ENCODE results near the gene MACROD2.

Gene MACROD2

DNA sequence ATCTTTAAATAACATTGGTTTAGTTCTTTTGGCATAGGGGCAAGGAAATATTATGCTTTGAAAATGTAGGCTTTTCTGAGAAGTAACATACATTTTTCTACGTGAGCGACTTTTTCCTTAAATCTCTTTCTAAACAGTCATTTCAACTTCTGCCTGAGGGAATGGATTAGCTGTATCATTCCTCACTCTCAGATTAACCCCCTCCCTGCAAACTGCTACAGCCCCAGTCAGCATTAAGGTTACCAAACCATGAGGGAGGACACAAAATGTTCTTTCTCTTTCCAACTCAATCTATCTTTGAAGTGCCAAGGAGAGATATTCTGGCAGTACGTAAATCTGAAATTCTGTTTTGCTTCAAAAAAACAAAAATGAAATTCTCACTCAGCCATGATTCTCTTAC is 573.4 kb downstream of the MACROD2 start:
- Mint-ChIP-seq H3K9me3 (peaks cover 27% of the 10 kb centered on the region), H3K4me1 (ENCODE audit: low read depth) (no peaks in the 10 kb centered on the region), H3K36me3 (ENCODE audit: low read depth) (no peaks in the 10 kb centered on the region), H3K27ac (no peak overlapping the region), H3K27me3 (ENCODE audit: low read depth) (no peaks in the 10 kb centered on the region), H3K4me3 (no peak overlapping the region)
- no peak for DNase-seq (ENCODE audit: low spot score)

DNA sequence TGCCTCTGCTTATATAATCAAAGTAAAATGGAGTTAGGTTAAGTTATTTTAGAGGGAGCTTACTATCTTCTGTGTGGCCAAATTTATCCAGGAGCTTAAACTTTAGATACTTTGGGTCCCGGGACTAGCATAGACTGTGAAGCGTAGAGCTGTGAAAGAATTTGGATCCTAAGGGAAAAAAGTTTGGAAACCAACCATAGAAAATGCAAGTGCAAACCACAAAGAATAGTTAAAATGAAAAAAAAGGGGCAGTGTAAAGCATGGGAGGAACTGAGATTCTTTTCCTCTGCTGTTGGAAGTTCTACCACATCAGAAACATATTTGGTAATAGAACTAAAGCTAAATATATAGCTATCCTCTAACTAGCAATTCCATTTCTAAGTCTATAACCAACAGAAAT is 574.3 kb downstream of the MACROD2 start:
- DNase-seq (ENCODE audit: low spot score), result no peak
- Mint-ChIP-seq H3K27ac (no peak overlapping the region), H3K9me3 (peaks cover 25% of the 10 kb centered on the region), H3K4me3 (no peak overlapping the region), H3K36me3 (ENCODE audit: low read depth) (no peaks in the 10 kb centered on the region), H3K27me3 (ENCODE audit: low read depth) (no peaks in the 10 kb centered on the region), H3K4me1 (ENCODE audit: low read depth) (no peaks in the 10 kb centered on the region)

DNA sequence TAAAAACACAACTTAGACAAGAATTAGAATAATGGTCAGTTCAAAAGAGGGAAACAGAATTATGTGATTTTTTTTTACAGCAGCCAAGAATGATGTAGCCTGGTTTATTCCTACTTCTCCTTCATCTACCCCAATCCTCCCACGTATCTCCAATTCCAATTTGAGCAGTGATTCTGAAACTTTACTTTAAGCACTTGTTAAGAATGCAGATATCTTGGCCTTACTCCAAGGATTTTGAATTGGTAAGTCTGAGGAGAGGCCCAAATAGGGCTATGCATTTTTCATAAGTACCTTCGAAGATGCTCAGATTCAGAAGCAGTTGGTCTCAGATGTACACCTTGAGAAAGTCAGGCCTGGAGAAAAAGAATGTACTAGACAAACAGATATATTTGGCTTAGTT is 575.5 kb downstream of the MACROD2 start:
- H3K4me3 Mint-ChIP-seq, result no peak overlapping the region
- no peaks in the 10 kb centered on the region for H3K27me3 Mint-ChIP-seq (ENCODE audit: low read depth)
- H3K9me3 Mint-ChIP-seq, result peaks cover 22% of the 10 kb centered on the region
- H3K4me1 Mint-ChIP-seq (ENCODE audit: low read depth), result no peaks in the 10 kb centered on the region
- no peaks in the 10 kb centered on the region for H3K36me3 Mint-ChIP-seq (ENCODE audit: low read depth)
- DNase-seq (ENCODE audit: low spot score), result no peak
- no peak overlapping the region for H3K27ac Mint-ChIP-seq

DNA sequence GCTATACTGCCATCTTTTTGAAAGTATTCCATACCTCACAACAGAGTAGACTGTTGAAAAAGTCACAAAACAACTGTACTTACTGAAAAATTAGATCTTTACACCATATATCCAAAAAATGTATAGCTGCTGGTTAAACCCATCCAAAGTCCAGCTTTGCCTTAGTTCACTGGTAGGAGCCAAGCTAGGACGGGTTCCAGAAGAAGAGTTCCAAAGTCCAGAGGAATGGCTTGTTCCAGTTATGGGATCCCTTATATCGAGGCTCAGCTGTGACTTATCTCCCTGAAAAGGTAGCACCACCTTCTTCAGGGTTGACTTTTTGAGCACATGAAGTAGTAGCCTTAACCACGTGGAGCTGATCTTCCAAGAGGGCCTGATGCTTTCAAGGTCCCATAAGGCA is 578.4 kb downstream of the MACROD2 start:
- no peaks in the 10 kb centered on the region for H3K36me3 Mint-ChIP-seq (ENCODE audit: low read depth)
- H3K27me3 Mint-ChIP-seq (ENCODE audit: low read depth), result no peaks in the 10 kb centered on the region
- DNase-seq (ENCODE audit: low spot score), result no peak
- peaks cover 20% of the 10 kb centered on the region for H3K9me3 Mint-ChIP-seq
- no peak overlapping the region for H3K27ac Mint-ChIP-seq
- H3K4me1 Mint-ChIP-seq (ENCODE audit: low read depth), result no peaks in the 10 kb centered on the region
- H3K4me3 Mint-ChIP-seq, result no peak overlapping the region

DNA sequence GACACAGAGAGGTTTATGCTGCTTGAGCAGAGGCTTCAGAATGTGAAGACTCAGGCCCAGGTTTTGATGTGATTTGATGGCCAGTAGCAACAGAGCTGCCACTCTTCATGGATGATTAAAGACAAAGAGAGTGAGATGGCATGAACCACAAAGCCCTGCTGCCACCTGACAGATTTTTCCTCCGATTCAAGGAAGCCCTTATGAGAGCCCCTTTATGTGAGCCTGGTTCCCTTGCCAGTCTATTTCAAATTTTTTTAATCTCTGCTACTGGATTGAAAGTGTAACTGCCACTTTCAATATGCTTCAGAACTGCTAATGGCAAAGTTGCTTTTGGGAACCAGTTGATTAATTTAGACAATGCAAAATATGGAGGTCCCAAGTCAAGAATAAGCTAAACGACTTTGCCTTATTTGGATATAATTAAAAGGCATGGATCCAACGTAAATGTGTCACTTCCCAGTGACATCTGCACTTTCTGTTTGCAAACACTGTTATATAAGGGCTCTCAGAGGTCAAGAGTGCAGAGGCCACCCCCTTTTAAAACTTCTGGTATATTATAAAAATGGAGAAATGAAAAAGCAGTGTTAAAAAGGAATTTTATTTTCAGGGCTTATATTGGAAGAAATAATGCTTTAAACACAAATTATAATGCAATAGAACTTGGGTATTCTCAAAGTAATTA is 581.0 kb downstream of the MACROD2 start:
- no peaks in the 10 kb centered on the region for H3K4me1 Mint-ChIP-seq (ENCODE audit: low read depth)
- H3K27me3 Mint-ChIP-seq (ENCODE audit: low read depth), result no peaks in the 10 kb centered on the region
- H3K27ac Mint-ChIP-seq, result no peak overlapping the region
- DNase-seq (ENCODE audit: low spot score), result no peak
- no peak overlapping the region for H3K4me3 Mint-ChIP-seq
- peaks cover 16% of the 10 kb centered on the region for H3K9me3 Mint-ChIP-seq
- H3K36me3 Mint-ChIP-seq (ENCODE audit: low read depth), result no peaks in the 10 kb centered on the region

DNA sequence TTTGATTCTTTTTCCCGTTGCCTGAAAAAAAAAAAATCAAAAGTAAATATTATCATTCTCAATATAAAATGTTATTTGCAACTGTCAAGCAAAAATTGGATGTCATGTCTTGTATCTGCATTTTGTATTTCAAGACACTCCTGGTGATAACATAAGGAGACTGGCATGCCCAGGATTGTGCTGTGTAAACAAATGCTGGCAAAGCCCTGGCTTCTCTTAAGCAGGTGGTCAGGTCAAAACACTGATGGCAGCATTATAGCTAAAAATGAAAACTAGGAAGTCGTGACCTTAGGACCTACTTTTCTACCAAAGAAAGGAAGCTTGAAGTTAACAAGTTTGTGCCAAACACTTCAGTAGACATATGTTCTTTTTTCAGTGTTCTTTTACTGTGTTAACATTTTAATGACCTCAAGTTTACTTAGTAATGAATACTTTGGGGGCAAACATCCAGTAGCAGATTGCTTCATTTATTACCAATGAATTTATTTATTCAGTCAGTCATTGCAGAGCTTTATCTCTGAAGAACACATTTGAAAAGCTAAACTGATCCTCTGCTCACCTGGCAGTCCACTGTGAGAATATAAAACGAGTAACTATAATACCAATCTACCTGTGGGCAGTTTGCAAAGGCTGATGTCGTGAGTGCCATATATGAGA is 585.2 kb downstream of the MACROD2 start:
- H3K27ac Mint-ChIP-seq, result no peak overlapping the region
- no peak for DNase-seq (ENCODE audit: low spot score)
- H3K27me3 Mint-ChIP-seq (ENCODE audit: low read depth), result no peaks in the 10 kb centered on the region
- peaks cover 22% of the 10 kb centered on the region for H3K9me3 Mint-ChIP-seq
- H3K36me3 Mint-ChIP-seq (ENCODE audit: low read depth), result no peaks in the 10 kb centered on the region
- H3K4me1 Mint-ChIP-seq (ENCODE audit: low read depth), result no peaks in the 10 kb centered on the region
- H3K4me3 Mint-ChIP-seq, result no peak overlapping the region

DNA sequence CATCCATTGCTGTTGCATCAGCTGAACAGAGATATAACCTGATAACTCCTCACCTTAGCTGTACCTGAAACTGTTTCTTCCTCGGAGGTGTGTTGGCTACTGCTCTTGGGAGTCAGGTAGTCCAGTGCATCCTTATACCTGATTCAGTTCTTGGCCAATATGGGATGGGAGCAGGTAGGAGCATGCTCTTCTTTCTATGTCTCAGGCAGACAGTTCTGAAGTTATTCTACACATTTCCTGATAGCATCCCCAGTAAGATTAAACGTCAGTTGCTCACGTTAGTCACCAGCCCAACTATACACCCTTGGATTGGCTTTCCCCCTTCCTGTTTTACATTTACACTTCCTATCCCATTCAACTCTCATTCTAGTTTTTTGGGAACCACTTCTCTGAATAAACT is 586.4 kb downstream of the MACROD2 start:
- no peak for DNase-seq (ENCODE audit: low spot score)
- Mint-ChIP-seq H3K27me3 (ENCODE audit: low read depth) (no peaks in the 10 kb centered on the region), H3K4me3 (no peak overlapping the region)

DNA sequence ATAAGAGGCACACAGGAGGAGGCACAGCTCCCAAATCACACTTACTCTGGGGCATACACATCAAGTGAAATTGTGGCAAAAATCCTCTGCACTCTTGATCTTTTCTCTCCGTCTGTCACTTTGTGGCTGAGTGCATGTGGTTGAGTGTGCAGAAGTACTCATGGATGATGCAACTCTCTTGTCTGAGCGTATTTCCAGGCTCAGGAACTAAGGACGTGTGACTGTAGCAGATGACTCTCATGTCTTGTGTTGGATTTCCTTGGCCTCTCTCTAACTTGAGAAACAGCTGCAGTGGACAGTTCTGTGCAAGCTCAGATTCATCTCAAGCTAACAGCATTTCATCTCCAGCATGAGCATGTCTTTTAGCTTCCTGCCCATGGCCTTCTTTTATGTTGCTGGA is 587.5 kb downstream of the MACROD2 start:
- Mint-ChIP-seq H3K4me1 (ENCODE audit: low read depth) (no peaks in the 10 kb centered on the region), H3K27me3 (ENCODE audit: low read depth) (no peaks in the 10 kb centered on the region)

More for the DNA sequence above, 586.4 kb downstream of the MACROD2 start:
- no peaks in the 10 kb centered on the region for H3K36me3 Mint-ChIP-seq (ENCODE audit: low read depth)
- H3K27ac Mint-ChIP-seq, result no peak overlapping the region
- no peaks in the 10 kb centered on the region for H3K4me1 Mint-ChIP-seq (ENCODE audit: low read depth)
- peaks cover 25% of the 10 kb centered on the region for H3K9me3 Mint-ChIP-seq

DNA sequence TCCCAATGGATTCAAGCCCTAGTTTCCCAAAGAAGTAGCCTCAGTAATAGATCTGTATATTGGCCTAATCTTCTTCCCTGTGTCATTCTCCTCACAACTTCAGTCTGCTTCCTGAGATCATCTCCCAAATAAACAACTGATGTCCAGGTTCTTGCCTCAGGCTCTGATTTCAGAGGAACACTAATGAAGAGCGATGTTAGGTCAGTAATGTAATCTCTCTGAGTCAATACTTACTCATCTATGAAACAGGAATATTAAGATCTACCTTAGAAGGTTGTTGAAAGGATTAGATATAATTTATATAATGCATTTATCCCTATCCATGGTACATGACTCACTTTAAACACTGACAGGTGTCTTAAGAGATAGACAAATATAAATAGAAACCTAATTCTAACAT is 588.1 kb downstream of the MACROD2 start:
- H3K27me3 Mint-ChIP-seq (ENCODE audit: low read depth), result no peaks in the 10 kb centered on the region
- no peak overlapping the region for H3K4me3 Mint-ChIP-seq
- H3K27ac Mint-ChIP-seq, result no peak overlapping the region
- peaks cover 22% of the 10 kb centered on the region for H3K9me3 Mint-ChIP-seq
- H3K4me1 Mint-ChIP-seq (ENCODE audit: low read depth), result no peaks in the 10 kb centered on the region
- no peak for DNase-seq (ENCODE audit: low spot score)
- H3K36me3 Mint-ChIP-seq (ENCODE audit: low read depth), result no peaks in the 10 kb centered on the region

More for the DNA sequence above, 587.5 kb downstream of the MACROD2 start:
- H3K36me3 Mint-ChIP-seq (ENCODE audit: low read depth), result no peaks in the 10 kb centered on the region
- no peak overlapping the region for H3K4me3 Mint-ChIP-seq
- H3K27ac Mint-ChIP-seq, result no peak overlapping the region
- no peak for DNase-seq (ENCODE audit: low spot score)
- peaks cover 25% of the 10 kb centered on the region for H3K9me3 Mint-ChIP-seq

DNA sequence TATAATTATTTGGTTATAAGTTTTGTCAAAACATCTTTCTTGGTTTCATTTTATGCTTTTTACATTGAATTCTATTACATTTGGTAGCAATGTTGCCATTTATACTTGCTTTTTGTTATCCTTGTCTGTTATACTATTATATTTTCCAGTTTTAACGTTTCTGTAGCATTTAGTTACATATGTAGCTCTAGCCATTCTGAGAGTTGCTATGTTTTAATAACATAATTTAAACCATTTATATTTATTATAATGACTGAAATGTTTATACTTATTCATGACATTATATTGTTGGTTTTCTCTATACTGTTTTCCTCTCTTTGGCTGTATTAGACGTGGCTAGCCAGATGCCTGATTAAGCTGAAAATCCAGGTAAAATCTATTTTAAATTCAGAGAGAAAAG is 594.1 kb downstream of the MACROD2 start:
- Mint-ChIP-seq H3K4me3 (no peak overlapping the region), H3K27me3 (ENCODE audit: low read depth) (no peaks in the 10 kb centered on the region), H3K36me3 (ENCODE audit: low read depth) (no peaks in the 10 kb centered on the region), H3K27ac (no peak overlapping the region), H3K4me1 (ENCODE audit: low read depth) (no peaks in the 10 kb centered on the region), H3K9me3 (peaks cover 20% of the 10 kb centered on the region)
- DNase-seq (ENCODE audit: low spot score), result no peak

DNA sequence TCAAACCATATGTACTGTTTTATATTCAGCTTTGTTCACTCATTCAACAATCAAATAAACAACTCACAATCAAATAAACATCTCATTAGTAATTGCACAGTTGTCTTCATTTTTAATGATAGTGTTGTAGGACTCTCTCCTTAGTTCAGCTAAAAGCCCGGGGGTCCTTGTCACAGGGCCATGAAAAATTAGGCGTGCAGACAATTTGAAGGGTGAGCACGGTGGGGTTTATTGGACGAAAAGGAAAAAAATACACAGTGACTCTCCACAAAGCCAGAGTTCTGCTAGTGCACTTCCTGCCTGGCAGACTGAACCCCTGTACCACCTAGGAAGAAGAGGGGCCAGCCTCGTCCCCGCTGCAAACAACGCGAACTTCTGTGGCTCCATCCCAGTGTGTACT is 599.7 kb downstream of the MACROD2 start:
- H3K9me3 Mint-ChIP-seq, result peaks cover 15% of the 10 kb centered on the region
- H3K27me3 Mint-ChIP-seq (ENCODE audit: low read depth), result no peaks in the 10 kb centered on the region
- no peak overlapping the region for H3K4me3 Mint-ChIP-seq
- no peak for DNase-seq (ENCODE audit: low spot score)
- H3K36me3 Mint-ChIP-seq (ENCODE audit: low read depth), result no peaks in the 10 kb centered on the region
- H3K4me1 Mint-ChIP-seq (ENCODE audit: low read depth), result no peaks in the 10 kb centered on the region
- H3K27ac Mint-ChIP-seq, result no peak overlapping the region

DNA sequence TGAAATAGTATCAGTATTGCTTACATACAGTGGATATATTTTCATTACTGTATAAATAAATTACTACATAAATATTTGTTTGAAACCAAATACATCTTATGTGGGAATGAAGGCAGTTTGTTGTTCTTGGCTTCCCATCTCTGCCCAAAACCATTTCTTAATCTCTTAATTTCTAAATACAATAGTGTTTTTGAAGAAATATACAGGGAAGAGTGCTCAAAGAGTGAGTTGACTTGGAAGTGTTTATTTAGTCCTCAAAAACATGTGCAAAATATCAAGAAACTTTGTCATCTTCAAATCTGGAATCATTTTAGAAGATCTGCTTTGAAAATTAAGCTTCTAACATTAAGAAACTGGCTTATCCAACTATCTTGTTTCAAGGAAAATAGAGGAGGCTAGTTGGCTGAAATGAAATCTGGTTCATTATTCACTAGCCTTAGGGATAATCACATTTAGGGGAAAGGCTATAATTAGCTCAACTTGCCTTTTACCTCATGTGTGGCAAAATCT is 601.9 kb downstream of the MACROD2 start:
- H3K36me3 Mint-ChIP-seq (ENCODE audit: low read depth), result no peaks in the 10 kb centered on the region
- DNase-seq (ENCODE audit: low spot score), result no peak
- peaks cover 8% of the 10 kb centered on the region for H3K9me3 Mint-ChIP-seq
- H3K27ac Mint-ChIP-seq, result no peak overlapping the region
- H3K27me3 Mint-ChIP-seq (ENCODE audit: low read depth), result no peaks in the 10 kb centered on the region
- H3K4me3 Mint-ChIP-seq, result no peak overlapping the region
- no peaks in the 10 kb centered on the region for H3K4me1 Mint-ChIP-seq (ENCODE audit: low read depth)

DNA sequence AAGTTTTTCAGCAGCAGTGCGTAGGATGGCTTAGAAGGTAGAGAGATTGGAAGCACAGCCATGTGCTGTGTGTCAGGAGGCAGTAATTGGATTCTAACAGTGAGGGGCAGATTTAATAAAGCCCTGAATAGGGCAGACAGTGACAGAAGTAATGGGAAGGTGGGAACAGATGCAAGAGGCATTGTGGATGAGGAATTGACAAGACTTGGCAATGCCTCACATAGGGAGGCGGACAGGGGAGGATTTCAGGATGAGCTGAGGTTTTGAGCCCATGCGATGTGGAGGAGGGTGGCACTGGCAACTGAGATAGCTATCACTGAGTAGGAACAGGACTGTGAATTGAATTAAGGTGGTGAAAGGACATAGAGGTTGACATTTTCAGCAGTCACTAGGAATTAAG is 604.3 kb downstream of the MACROD2 start:
- no peaks in the 10 kb centered on the region for H3K27me3 Mint-ChIP-seq (ENCODE audit: low read depth)
- no peaks in the 10 kb centered on the region for H3K4me1 Mint-ChIP-seq (ENCODE audit: low read depth)
- H3K36me3 Mint-ChIP-seq (ENCODE audit: low read depth), result no peaks in the 10 kb centered on the region
- H3K9me3 Mint-ChIP-seq, result peaks cover 14% of the 10 kb centered on the region
- no peak overlapping the region for H3K27ac Mint-ChIP-seq
- DNase-seq (ENCODE audit: low spot score), result no peak
- no peak overlapping the region for H3K4me3 Mint-ChIP-seq

DNA sequence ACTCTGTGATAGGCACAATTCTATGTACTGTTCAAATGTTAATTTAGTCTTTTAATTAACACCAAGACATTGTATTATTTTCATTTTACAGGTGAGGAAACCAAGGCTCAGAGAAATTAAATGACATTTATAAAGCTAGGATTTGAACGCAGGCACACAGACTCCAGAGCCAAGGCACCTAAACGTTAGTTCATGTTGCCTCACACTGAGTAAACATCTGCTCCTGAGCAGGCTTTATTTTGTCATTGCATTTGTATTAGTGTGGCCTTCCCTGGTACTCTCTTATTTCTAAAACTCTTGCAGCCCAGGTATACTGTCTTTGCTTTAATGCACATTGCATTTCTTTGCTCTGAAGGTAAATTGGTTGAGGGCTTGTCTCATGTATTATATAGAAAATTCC is 605.2 kb downstream of the MACROD2 start:
- DNase-seq (ENCODE audit: low spot score), result no peak

DNA sequence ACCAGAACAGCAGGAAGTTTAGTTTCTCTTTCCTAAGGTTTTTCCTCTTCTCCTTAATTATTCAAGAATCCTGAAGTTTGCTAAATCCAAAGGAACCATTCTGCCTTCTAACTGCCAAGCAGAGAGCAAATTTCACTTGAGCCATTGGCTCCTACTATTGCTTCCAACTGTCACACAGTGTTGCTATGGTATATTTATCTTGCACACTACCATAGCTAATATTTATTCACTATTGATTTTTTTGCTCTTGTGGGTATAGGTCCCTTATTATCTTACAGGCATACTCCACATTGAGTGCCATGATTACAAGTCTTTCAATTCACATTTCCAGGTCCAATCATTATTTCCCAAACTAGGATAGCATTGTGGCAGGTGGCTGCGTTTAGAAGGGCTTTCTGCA is 608.8 kb downstream of the MACROD2 start:
- H3K36me3 Mint-ChIP-seq (ENCODE audit: low read depth), result no peaks in the 10 kb centered on the region
- no peak for DNase-seq (ENCODE audit: low spot score)
- no peak overlapping the region for H3K4me3 Mint-ChIP-seq
- no peaks in the 10 kb centered on the region for H3K27me3 Mint-ChIP-seq (ENCODE audit: low read depth)
- peaks cover 27% of the 10 kb centered on the region for H3K9me3 Mint-ChIP-seq
- no peak overlapping the region for H3K27ac Mint-ChIP-seq
- no peaks in the 10 kb centered on the region for H3K4me1 Mint-ChIP-seq (ENCODE audit: low read depth)

More for the DNA sequence above, 605.2 kb downstream of the MACROD2 start:
- Mint-ChIP-seq H3K4me3 (no peak overlapping the region), H3K27ac (no peak overlapping the region), H3K36me3 (ENCODE audit: low read depth) (no peaks in the 10 kb centered on the region), H3K27me3 (ENCODE audit: low read depth) (no peaks in the 10 kb centered on the region), H3K9me3 (peaks cover 18% of the 10 kb centered on the region), H3K4me1 (ENCODE audit: low read depth) (no peaks in the 10 kb centered on the region)
